IPS-NIHi7 (cell line): ENCODE results near the gene RHOA.

Source experiments
- DNase-seq: peaks from one replicate; pipeline ENCODE4 v3.0.0; 2012; ENCODE audit warnings: mixed read lengths; ENCODE audit errors: extremely low spot score

RHOA gene

DNA sequence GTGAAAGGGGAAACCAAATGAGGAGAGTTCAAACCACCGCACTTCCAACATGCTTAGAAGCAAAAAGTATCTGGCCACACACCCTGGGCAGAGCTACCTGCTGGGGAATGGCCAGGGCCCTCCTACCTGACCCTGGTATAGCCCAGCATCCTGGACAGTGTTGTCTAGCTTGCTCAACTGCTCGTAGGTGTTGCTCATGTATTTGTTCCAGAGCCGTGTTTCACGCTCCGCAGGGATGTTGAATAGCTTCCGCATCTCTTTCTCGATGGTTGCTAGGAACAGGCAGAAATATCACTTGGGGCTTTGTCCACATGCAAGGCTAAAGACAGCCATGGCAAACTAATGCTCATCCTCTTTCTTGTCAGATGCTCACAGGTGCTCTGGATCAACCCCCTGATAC is 87.0 kb downstream of the RHOA start:
- DNase-seq: no peak

DNA sequence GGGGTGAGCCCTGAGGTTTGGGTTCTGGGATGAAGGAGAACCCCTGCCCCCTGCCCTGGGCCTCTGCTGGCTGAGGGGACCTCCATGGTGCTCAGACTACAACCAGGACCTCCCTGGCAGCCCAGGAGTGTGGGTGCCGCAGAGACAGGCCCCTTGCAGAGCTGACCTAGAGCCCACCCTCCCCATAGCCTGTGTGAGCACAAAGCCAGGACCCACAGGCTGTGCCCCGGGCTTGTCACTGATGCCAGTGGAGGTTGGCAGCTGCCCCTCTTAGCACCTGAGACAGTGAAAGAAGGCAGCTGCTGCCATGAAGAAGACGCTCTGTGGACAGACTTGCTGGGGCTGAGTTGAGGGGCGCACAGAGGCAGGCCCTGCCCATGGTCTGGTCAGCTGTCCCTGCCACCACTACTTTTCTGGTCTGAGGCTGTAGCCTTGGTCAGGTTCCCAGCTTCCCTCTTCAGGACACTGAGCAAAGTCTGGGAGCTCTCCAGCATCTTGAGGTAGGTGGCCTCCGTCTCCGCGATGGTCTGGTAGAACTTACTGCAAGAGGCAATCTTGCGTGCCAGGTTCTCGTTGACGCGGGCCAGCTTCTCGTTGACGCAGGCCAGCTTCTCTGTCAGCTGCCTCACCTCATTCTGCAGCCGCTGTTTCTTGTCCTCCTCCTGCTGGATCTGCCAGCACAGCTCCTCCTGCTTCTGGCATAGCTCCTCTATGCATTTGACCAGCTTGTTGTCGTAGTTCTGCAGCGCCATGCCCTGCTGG is 94.9 kb downstream of the RHOA start:
- no peak for DNase-seq

DNA sequence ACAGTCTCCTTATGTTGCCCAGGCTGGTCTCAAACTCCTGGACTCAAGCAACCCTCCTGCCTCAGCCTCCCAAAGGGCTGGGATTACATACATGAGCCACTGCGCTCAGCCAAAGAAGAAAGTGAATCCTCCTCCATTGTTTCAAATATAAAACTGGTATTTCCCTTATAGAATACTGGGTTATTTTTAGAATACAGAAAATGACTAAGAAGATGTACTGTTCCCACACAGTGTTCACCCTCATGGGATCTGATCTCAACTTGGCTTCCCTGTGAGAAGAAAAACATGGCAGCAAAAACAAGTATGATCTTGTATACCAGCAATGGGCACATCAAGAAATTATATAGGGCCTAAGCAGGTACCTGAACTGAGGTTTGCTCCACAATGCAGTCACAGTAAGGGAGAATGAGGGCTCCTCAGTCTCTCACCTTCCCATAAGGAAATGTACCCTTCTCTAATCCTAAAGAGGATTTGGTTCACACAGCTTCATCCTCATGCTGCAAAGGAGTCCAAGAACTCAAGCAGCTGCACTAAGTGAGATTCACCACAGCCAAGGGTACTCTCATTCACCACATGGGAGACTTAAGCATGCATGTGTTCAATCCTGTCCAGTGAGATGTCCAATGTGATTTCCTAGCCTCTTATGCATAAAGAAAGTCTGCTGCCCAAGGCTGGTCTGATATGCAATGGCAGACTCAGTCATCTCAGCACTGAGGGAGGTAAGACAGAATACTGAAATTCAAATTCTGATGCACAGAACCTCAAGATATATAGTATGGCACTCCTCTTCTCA is 97.7 kb downstream of the RHOA start:
- DNase-seq: no peak

DNA sequence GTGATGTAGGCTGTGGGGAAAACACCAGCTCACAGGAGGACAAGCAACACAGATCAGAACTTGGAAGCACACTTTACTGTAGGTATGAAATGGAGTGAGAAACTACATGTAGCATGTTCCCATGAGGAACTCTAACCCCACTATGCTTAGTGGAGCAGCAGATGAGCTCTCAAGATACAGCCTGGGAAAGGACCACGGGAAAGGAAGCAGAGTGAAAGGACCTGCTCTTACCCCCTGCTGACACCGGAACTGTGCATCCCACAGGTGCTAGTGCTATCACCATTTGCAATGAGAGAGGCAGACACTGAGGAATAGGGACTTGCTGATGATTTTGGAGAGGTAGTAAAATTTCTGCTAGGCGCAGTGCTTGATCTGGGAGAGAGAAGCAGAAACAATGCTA is 100.5 kb downstream of the RHOA start:
- DNase-seq: no peak

DNA sequence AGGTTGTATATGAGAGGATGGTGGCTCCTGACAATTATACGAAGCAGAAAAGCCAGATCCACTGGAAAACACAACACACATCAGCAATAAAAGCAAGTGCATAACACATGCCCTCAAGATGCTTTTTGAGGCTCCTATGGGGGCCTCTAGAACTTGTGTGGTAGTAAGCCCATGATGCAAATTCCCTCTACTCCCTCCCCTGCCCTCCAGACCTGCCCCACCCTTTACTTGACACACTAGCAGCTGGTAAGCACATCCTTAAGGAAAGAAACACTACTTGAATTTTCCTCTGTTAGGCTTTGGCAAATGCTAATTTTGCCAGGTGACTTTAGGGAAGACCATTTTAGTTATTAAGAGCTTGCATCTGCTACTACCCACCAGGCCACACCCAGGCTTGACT is 101.1 kb downstream of the RHOA start:
- DNase-seq: no peak
